Spinal cord (tissue), 10 donors: ENCODE results near the gene MLXIP. TPM values are rescaled to one million over a fixed set of nuclear protein-coding genes. Genes with fewer than 3 reads are reported as not detected.

Experiments
- DNase-seq, 6 donors: peaks; one replicate each; pipeline versions ENCODE4 v3.0.0 to v3.0.0-alpha.2; 2013 to 2015; ENCODE audit warnings: low spot score in 6 of 6, low read depth in 4 of 6
- H3K27ac ChIP-seq: one replicate; pipeline ENCODE4 v1.5.1; 2013; ENCODE audit warnings: low read depth, low read length, control low read depth
- H3K27me3 ChIP-seq: one replicate; pipeline ENCODE4 v1.6.1; 2013; ENCODE audit warnings: low read length; ENCODE audit not compliant: control insufficient read depth, insufficient read depth
- H3K36me3 ChIP-seq: one replicate; pipeline ENCODE4 v1.6.1; 2013; ENCODE audit warnings: low read length; ENCODE audit not compliant: control insufficient read depth, insufficient read depth
- H3K4me1 ChIP-seq: one replicate; pipeline ENCODE4 v1.6.1; 2013; ENCODE audit warnings: low read length; ENCODE audit not compliant: control insufficient read depth, insufficient read depth
- H3K4me3 ChIP-seq: one replicate; pipeline ENCODE4 v1.5.1; 2013; ENCODE audit warnings: low read depth, low read length, control low read depth
- H3K9me3 ChIP-seq: one replicate; pipeline ENCODE4 v1.6.1; 2013; ENCODE audit warnings: low read length; ENCODE audit not compliant: control insufficient read depth, insufficient read depth
- WGBS: methylation state at CpG from one replicate; pipeline ENCODE4 v1.1.5; 2013; ENCODE audit warnings: missing lambda C conversion rate; ENCODE audit not compliant: insufficient coverage; 5-methylcytosine and 5-hydroxymethylcytosine counted together
- polyA plus RNA-seq, 2 donors: library from polyadenylated mRNA; unstranded; fragments of 120-200 nt; gene quantifications; one replicate each; pipeline ENCODE4 v1.2.1, GENCODE V29; 2013; ENCODE audit not compliant: insufficient read length in 2 of 2
- total RNA-seq, 2 donors: library from RNA; depleted of rRNA in 1 of 2; stranded (reverse); fragments of 120-200 nt in 1 of 2; fragments of >200 nt in 1 of 2; gene quantifications; one replicate each; pipeline versions ENCODE4 v1.2.3 to v1.2.4, GENCODE V29; 2013 to 2014
- donor health status: healthy.

The MLXIP gene
- total and polyA plus RNA-seq, 4 donors, result 10.3 to 46.6 (median 24.1) TPM

DNA sequence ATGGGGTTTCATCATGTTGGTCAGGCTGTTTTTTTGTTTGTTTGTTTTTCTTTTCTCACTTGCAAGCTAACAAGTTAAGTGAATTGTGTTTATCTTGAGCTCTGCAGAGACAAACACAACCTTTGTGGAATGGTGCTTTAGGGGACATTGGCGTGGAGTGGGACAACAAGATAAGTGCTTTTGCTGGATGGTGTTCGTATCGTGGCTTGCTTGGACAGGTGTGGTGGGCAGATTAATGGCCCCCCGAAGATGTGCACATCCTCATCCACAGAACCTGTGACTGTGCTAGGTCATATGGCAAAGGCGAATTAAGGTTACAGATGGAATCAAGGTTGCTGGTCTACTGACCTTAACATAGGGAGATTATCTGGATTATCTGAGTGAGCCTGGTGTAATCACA is 7.0 kb downstream of the MLXIP start:
- no peaks in the 10 kb centered on the region for H3K9me3 ChIP-seq
- WGBS, result 97% methylated on average over 5 of the region's 5 CpGs
- no peak overlapping the region for H3K27ac ChIP-seq
- no peaks in the 10 kb centered on the region for H3K27me3 ChIP-seq
- peaks cover 49% of the 10 kb centered on the region for H3K4me1 ChIP-seq
- no peak for DNase-seq
- H3K4me3 ChIP-seq, result no peak overlapping the region
- H3K36me3 ChIP-seq, result peaks cover 37% of the 10 kb centered on the region

DNA sequence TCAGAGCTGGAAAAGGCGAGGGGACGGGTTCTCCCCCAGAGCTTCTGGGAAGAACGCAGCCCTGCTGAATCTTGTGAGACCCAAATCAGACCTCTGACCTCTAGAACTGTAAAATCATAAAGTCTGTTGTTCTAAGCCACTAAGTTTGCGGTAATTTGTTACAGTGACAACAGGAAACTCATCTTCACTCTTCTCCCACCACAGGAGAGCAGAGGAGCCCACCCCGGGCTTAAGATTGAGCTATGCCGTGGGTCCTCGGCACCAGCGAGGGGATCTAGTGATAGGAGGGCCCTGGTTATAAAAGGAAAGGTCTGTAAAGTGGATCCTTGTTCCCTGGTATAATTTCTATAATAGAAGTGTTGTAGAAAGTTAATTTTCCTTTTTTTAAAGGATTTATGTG is 7.6 kb downstream of the MLXIP start:
- H3K27me3 ChIP-seq, result no peaks in the 10 kb centered on the region
- peaks cover 45% of the 10 kb centered on the region for H3K4me1 ChIP-seq
- H3K36me3 ChIP-seq, result peaks cover 37% of the 10 kb centered on the region
- DNase-seq, result no peak
- H3K4me3 ChIP-seq, result no peak overlapping the region
- WGBS, result 97% methylated on average over 6 of the region's 8 CpGs
- H3K9me3 ChIP-seq, result no peaks in the 10 kb centered on the region
- H3K27ac ChIP-seq, result no peak overlapping the region

DNA sequence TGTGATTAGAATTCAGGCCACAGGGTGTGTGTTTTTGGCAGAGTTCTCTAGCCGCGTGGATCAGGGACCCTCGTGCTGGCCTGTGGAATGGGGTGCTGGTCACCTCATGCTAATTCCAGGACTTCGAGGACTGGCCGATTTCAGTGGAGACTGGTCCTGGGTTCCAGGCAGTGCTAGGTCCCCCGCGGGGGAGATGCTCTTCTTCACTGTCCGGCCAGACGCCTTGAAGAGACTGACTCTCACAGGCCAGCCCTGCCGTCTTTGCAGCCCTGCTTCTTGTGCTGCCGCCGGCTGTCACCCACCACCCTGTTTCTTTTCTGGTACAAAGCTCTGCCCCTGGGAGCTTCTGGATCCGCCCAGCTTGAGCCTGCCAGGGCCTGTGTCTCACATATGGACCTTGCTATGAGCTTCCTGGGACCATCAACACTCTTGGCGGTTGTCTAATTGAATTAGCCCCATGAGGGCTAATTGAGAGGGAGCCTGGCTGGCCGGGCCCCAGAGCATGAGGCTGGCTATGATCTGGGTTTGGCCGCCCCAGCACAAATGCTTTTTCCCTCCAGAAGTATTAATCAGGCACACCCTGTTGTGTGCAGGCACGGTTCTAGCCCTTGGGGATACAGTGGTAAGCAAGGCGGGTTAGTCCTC is 8.2 kb downstream of the MLXIP start:
- no peaks in the 10 kb centered on the region for H3K9me3 ChIP-seq
- H3K4me1 ChIP-seq, result peaks cover 39% of the 10 kb centered on the region
- H3K36me3 ChIP-seq, result peaks cover 37% of the 10 kb centered on the region
- H3K27me3 ChIP-seq, result no peaks in the 10 kb centered on the region
- DNase-seq, result no peak
- 84% methylated on average over 17 of the region's 18 CpGs for WGBS
- H3K27ac ChIP-seq, result no peak overlapping the region
- no peak overlapping the region for H3K4me3 ChIP-seq

DNA sequence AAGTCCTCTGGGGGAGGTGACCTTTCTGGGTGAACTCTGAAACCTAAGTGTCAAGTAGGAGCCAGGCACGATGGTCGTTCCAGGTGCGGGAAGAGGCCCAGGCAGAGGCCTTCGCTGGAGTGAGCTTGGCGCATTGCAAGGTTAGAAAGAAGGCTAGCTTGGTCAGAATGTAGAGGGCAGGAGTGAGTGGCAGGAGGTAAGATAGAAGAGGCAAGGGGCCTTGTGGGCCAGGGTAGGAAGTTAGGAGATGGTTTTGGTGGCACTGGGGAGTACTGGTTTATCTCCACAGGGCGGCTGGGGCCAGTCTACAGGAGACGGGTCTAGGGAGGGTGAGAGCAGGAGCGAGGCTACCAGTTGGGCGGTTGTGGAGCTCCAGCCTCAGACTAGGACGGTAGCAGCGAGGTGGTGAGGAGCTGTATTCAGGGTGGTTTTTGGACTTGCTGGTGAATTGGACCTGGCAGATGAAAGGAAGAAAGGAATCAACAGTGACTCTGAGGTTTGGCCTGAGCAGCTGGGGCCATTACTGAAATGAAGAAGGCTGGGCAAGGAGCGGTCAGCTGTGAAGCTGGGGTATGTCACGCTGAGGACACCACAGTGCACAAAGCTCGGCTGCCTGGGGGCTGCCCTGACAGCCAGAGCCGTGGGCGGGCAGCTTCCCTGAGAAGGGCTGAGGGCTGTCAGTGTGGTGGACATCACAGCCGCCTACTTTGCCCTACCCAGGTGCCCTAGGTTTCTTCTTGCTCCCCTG is 9.0 kb downstream of the MLXIP start:
- no peak for DNase-seq
- 84% methylated on average over 16 of the region's 17 CpGs for WGBS
- Histone ChIP-seq H3K27me3 (no peaks in the 10 kb centered on the region), H3K4me1 (peaks cover 34% of the 10 kb centered on the region), H3K36me3 (peaks cover 37% of the 10 kb centered on the region), H3K4me3 (no peak overlapping the region), H3K9me3 (no peaks in the 10 kb centered on the region), H3K27ac (peak overlapping the region; percentile 68)

DNA sequence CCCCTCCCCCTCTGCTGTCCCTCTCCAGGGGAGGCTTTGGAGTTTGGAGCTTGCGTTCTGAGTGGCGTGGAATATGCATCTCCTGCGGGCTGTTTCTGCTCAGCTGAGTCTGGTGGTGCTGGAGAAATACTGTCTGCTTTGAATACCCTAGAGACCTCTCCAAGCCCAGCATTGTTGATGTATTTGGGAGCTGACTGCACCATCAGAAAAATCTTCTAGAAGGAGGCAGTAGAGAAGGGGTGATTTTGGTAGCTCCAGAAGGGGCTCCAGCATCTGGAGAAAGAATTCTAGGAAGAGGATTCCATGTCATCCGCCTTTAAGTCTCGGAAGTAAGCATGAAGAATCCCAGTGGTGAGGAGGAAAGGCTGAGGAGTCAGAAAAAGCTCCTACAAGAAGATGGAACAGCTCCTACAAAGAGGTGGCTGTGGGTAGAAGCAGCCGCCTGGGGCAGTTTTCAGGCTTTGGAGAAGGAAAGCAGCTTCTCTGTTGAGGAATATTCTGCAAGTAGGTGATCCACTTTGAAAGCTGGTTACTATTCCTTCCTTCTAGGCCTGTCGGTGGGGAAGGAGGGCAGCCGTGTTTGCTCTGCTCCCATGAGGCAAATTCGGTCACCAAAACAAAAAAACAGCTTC is 9.7 kb downstream of the MLXIP start:
- H3K4me1 ChIP-seq, result peaks cover 31% of the 10 kb centered on the region
- H3K36me3 ChIP-seq, result peaks cover 40% of the 10 kb centered on the region
- DNase-seq, result peak in 1 of 6 donors; percentile 64
- WGBS, result 83% methylated on average over 1 of the region's 9 CpGs
- peak overlapping the region; percentile 68 for H3K27ac ChIP-seq
- no peaks in the 10 kb centered on the region for H3K27me3 ChIP-seq
- no peaks in the 10 kb centered on the region for H3K9me3 ChIP-seq
- H3K4me3 ChIP-seq, result no peak overlapping the region

DNA sequence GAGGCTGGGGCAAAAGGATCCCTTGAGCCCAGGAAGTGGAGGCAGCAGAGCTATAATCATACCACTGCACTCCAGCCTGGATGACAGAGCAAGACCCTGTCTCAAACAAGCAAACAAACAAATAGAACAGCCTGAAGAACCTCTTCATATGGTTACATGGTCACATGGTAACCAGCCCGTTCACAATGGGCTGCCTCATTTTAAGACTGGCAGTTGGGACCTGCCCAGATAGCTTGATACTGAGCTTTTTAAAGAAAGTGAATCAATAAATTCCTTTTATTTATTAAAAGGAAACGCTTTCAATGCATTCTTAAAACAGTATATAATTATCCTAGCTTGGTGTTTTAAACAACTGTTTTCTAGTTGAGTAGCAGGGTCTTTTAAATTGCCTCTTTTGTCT is 10.5 kb downstream of the MLXIP start:
- Histone ChIP-seq H3K27ac (peak overlapping the region; percentile 68), H3K9me3 (no peaks in the 10 kb centered on the region), H3K4me1 (peaks cover 29% of the 10 kb centered on the region), H3K36me3 (peaks cover 39% of the 10 kb centered on the region), H3K4me3 (no peak overlapping the region), H3K27me3 (no peaks in the 10 kb centered on the region)
- WGBS, result no CpG with 5 or more reads among the region's 2 CpGs
- DNase-seq, result peak in 1 of 6 donors; percentile 41

DNA sequence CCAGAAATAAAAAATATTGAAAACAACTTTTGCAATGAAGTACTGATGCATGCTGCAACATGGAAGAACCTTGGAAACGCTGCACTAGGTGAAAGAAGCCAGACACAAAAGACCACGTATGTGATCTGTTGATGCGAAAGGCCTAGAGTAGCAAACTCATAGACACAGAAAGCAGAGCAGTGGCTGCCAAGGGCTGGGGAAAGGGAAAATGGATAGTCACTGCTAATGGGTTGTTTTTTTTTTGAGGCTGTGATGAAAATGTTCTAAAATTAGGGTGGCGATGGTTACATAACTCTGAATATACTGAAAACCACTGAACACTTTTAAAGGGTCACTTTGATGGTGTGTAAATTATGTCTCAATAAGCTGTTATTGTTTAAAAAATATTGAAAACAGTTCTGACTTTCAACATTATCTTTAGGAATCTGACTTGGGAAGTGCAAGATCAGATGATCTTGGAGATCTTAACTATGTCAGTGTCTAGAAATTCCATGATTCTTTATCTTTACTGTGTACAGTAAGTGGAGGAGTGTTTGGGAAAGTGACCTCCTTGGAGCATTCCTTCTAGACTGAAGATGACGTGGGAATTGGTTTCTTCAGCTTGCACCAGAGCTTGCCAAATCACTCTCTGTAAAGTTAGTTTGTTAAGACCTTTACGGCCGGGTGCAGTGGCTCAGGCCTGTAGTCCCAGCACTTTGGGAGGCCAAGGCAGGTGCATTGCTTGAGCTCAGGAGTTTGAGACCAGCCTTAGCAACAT is 12.4 kb downstream of the MLXIP start:
- H3K4me3 ChIP-seq, result no peak overlapping the region
- no peaks in the 10 kb centered on the region for H3K9me3 ChIP-seq
- 75% methylated on average over 6 of the region's 7 CpGs for WGBS
- H3K36me3 ChIP-seq, result peaks cover 31% of the 10 kb centered on the region
- peaks cover 33% of the 10 kb centered on the region for H3K4me1 ChIP-seq
- no peaks in the 10 kb centered on the region for H3K27me3 ChIP-seq
- peak overlapping the region; percentile 43 for H3K27ac ChIP-seq
- no peak for DNase-seq

DNA sequence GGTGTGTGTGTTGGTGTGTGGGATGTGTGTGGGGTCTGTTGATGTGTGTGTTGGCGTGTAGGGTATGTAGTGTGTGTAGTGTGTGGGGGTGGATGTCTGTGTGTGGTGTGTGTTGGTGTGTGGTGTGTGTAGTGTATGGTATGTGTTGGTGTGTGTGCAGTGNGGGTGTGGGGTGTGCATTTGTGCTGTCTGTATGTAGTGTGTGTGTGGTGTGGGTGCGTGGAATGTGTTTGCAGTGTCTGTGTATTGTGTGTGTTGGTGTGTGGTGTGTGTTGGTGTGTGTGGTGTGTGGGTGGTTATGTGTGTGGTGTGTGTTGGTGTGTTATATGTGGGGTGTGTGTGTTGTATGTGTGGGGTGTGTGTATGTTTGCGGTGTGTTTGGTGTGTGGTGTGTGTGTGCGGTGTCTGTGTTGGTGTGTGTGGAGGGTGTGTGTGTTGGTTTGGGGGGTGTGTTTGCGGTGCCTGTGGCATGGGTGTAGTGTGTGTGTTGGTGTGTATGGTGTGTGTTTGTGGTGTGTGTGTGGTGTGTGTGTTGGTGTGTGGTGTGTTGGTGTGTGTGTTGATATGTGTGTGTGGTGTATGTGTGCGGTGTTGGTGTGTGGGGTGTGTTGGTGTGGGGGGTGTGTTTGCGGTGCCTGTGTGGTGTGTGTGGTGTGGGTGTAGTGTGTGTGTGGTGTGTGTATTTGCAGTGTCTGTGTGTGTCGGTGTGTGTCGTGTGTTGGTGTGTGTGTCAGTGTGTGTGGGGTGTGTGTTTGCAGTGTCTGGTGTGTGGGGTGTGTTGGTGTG is 14.7 kb downstream of the MLXIP start:
- no peak overlapping the region for H3K27ac ChIP-seq
- peaks cover 14% of the 10 kb centered on the region for H3K36me3 ChIP-seq
- peaks cover 36% of the 10 kb centered on the region for H3K4me1 ChIP-seq
- H3K9me3 ChIP-seq, result no peaks in the 10 kb centered on the region
- H3K27me3 ChIP-seq, result no peaks in the 10 kb centered on the region
- DNase-seq, result no peak
- WGBS, result 83% methylated on average over 9 of the region's 9 CpGs
- no peak overlapping the region for H3K4me3 ChIP-seq
